GM18873 (cell line): ENCODE results near the gene CORO1A.
"Not testable (repeated sequence)": the region's sequence is repeated elsewhere in the genome, so short reads cannot be mapped to it uniquely, and the experiment has no call there.

Experiments
- ATAC-seq: cut with Tn5 transposase; IDR thresholded peaks from one replicate; pipeline ENCODE4 v1.9.1; 2021; ENCODE audit warnings: mild to moderate bottlenecking, moderate library complexity, moderate number of reproducible peaks; ENCODE audit not compliant: unreplicated experiment, low FRiP score

CORO1A gene

GRCh38 chr16:30183233-30184095 lies at the start of gene CORO1A:
Gene CORO1A, plus strand, starts transcription at chr16:30183602. Its CDS starts 1,608 bp downstream, at chr16:30185210.
- ATAC-seq = no peak

GRCh38 chr16:30136971-30137605 lies 46.3 kb upstream of the CORO1A start:
- no peak for ATAC-seq

- no peak for ATAC-seq
Observed at GRCh38 chr16:30137897-30138296, 45.5 kb upstream of the CORO1A start.

GRCh38 chr16:30139583-30140481 lies 43.6 kb upstream of the CORO1A start:
- ATAC-seq = no peak

- no peak for ATAC-seq
Observed at GRCh38 chr16:30141750-30142149, 41.7 kb upstream of the CORO1A start.

GRCh38 chr16:30142672-30143346 lies 40.6 kb upstream of the CORO1A start:
- ATAC-seq = no peak

GRCh38 chr16:30143347-30143702 lies 40.1 kb upstream of the CORO1A start:
- no peak for ATAC-seq

GRCh38 chr16:30144017-30144416 lies 39.4 kb upstream of the CORO1A start:
- no peak for ATAC-seq

- no peak for ATAC-seq
Observed at GRCh38 chr16:30144917-30145316, 38.5 kb upstream of the CORO1A start.

- no peak for ATAC-seq
Observed at GRCh38 chr16:30145657-30146056, 37.7 kb upstream of the CORO1A start.

- no peak for ATAC-seq
Observed at GRCh38 chr16:30147843-30148510, 35.4 kb upstream of the CORO1A start.

GRCh38 chr16:30149250-30149930 lies 34.0 kb upstream of the CORO1A start:
- no peak for ATAC-seq

GRCh38 chr16:30151091-30151490 lies 32.3 kb upstream of the CORO1A start:
- ATAC-seq = no peak

GRCh38 chr16:30152517-30152916 lies 30.9 kb upstream of the CORO1A start:
- no peak for ATAC-seq

- ATAC-seq = no peak
Observed at GRCh38 chr16:30155188-30155587, 28.2 kb upstream of the CORO1A start.

GRCh38 chr16:30157214-30157613 lies 26.2 kb upstream of the CORO1A start:
- no peak for ATAC-seq

- ATAC-seq = no peak
Observed at GRCh38 chr16:30163538-30163937, 19.9 kb upstream of the CORO1A start.

GRCh38 chr16:30166202-30166902 lies 17.1 kb upstream of the CORO1A start:
- peak; percentile 49 for ATAC-seq

GRCh38 chr16:30168746-30169145 lies 14.7 kb upstream of the CORO1A start:
- ATAC-seq = not testable (repeated sequence)
